Calu3 (cell line): ENCODE results near the gene METTL25. TPM values are rescaled to one million over a fixed set of nuclear protein-coding genes. Genes with fewer than 3 reads are reported as not detected.
A peak's percentile ranks its signal among the peaks of the same experiment; 100 is the strongest.

Source experiments
- BruUV-seq: library from RNA; stranded (reverse); fragments of 400-500 nt; replicated peaks from 2 replicates; lab custom pipeline; 2021; lab: Mats Ljungman, UMichigan
- CTCF ChIA-PET: fragments of 300-600 bp; sonication (Branson Sonifier 250); formaldehyde crosslinking; loops from one replicate; lab custom pipeline; 2022; ENCODE audit warnings: antibody characterized with exemption; lab: Charles Lee
- DNase-seq: peaks from one replicate; pipeline ENCODE4 v3.0.0; 2022
- H3K27ac Mint-ChIP-seq: one replicate; pipeline ENCODE4 v1.8.0; 2022; ENCODE audit warnings: mixed read lengths; ENCODE audit not compliant: unreplicated experiment
- H3K27me3 Mint-ChIP-seq: one replicate; pipeline ENCODE4 v1.8.0; 2022; ENCODE audit warnings: mixed read lengths; ENCODE audit not compliant: unreplicated experiment
- H3K36me3 Mint-ChIP-seq: one replicate; pipeline ENCODE4 v1.8.0; 2022; ENCODE audit warnings: mild to moderate bottlenecking, moderate library complexity, mixed read lengths; ENCODE audit not compliant: insufficient read depth, unreplicated experiment
- H3K4me1 Mint-ChIP-seq: one replicate; pipeline ENCODE4 v1.8.0; 2022; ENCODE audit warnings: mild to moderate bottlenecking, low read depth, mixed read lengths; ENCODE audit not compliant: unreplicated experiment
- H3K4me3 Mint-ChIP-seq: one replicate; pipeline ENCODE4 v1.8.0; 2022; ENCODE audit warnings: mild to moderate bottlenecking, low read depth, moderate library complexity, mixed read lengths; ENCODE audit not compliant: unreplicated experiment
- H3K9me3 Mint-ChIP-seq: one replicate; pipeline ENCODE4 v1.8.0; 2022; ENCODE audit warnings: low read depth, mixed read lengths; ENCODE audit not compliant: unreplicated experiment
- CTCF ChIP-seq: fragments of 200-600 bp; IDR thresholded peaks from one replicate; pipeline ENCODE4 v1.8.0; 2022; ENCODE audit warnings: antibody characterized with exemption; ENCODE audit not compliant: unreplicated experiment
- intact Hi-C: fragments of 100-400 bp; cut with micrococcal nuclease; formaldehyde crosslinking; loops from one replicate; pipeline ENCODE4 v1.10.0; 2022; ENCODE audit not compliant: unreplicated experiment
- total RNA-seq: library from RNA; stranded (reverse); gene quantifications from 2 replicates; pipeline ENCODE4 v1.2.3, GENCODE V29; 2022

Gene METTL25
- total RNA-seq, 1 experiment from 2014 or later: 6.7 TPM

GRCh38 chr12:82522762-82523161 lies 164.4 kb downstream of the METTL25 start:
- no peak overlapping the region for H3K27ac Mint-ChIP-seq
- H3K27me3 Mint-ChIP-seq: no peaks in the 10 kb centered on the region
- no peaks in the 10 kb centered on the region for H3K36me3 Mint-ChIP-seq
- TF ChIP-seq CTCF: no peak
- no peak for DNase-seq
- no peaks in the 10 kb centered on the region for H3K9me3 Mint-ChIP-seq
- H3K4me3 Mint-ChIP-seq: no peak overlapping the region
- intact Hi-C loops: loop anchor here (10.0 kb wide), 3 partner anchors 472 to 1982 kb away; no protein-coding TSS in a partner anchor
- H3K4me1 Mint-ChIP-seq: peaks cover 18% of the 10 kb centered on the region
- no TSS peak for BruUV-seq
- CTCF ChIA-PET: no interaction called here

GRCh38 chr12:82523996-82524395 lies 165.7 kb downstream of the METTL25 start:
- CTCF ChIA-PET: interaction anchor here (0.8 to 2.6 kb wide), 3 partner anchors 127 to 162 kb away, joined by 3 to 9 read pairs (median 4); partner anchors contain the start of gene TMTC2
- Mint-ChIP-seq H3K9me3 (no peaks in the 10 kb centered on the region), H3K27ac (peak overlapping the region; percentile 60), H3K4me1 (peaks cover 18% of the 10 kb centered on the region), H3K4me3 (peak overlapping the region; percentile 33), H3K36me3 (no peaks in the 10 kb centered on the region), H3K27me3 (no peaks in the 10 kb centered on the region)
- intact Hi-C loops: loop anchor here (1.0 to 10.0 kb wide), 4 partner anchors 140 to 1981 kb away; no protein-coding TSS in a partner anchor
- peak; percentile 5 for DNase-seq
- no peak for TF ChIP-seq CTCF
- no TSS peak for BruUV-seq

- Mint-ChIP-seq H3K27ac (peak overlapping the region; percentile 60), H3K9me3 (no peaks in the 10 kb centered on the region), H3K27me3 (no peaks in the 10 kb centered on the region), H3K36me3 (no peaks in the 10 kb centered on the region), H3K4me1 (peaks cover 18% of the 10 kb centered on the region), H3K4me3 (peak overlapping the region; percentile 33)
- no peak for DNase-seq
- CTCF ChIA-PET: interaction anchor here (0.6 to 2.6 kb wide), 4 partner anchors 126 to 164 kb away, joined by 3 to 9 read pairs (median 4); partner anchors contain the start of gene TMTC2
- TF ChIP-seq CTCF: no peak
- intact Hi-C loops: loop anchor here (1.0 to 10.0 kb wide), 4 partner anchors 140 to 1980 kb away; no protein-coding TSS in a partner anchor
- BruUV-seq: no TSS peak
Measured at GRCh38 chr12:82524641-82525040, 166.3 kb downstream of the METTL25 start.

- H3K4me1 Mint-ChIP-seq: peaks cover 18% of the 10 kb centered on the region
- no peak overlapping the region for H3K27ac Mint-ChIP-seq
- H3K4me3 Mint-ChIP-seq: no peak overlapping the region
- no peaks in the 10 kb centered on the region for H3K27me3 Mint-ChIP-seq
- no peaks in the 10 kb centered on the region for H3K36me3 Mint-ChIP-seq
- CTCF ChIA-PET: interaction anchor here (0.6 to 2.6 kb wide), 2 partner anchors 161 to 265 kb away, joined by 3 to 9 read pairs; partner anchors contain the start of gene TMTC2
- intact Hi-C loops: loop anchor here (10.0 kb wide), 3 partner anchors 469 to 1979 kb away; no protein-coding TSS in a partner anchor
- H3K9me3 Mint-ChIP-seq: no peaks in the 10 kb centered on the region
- TF ChIP-seq CTCF: no peak
- BruUV-seq: no TSS peak
- DNase-seq: no peak
Measured at GRCh38 chr12:82525616-82526015, 167.3 kb downstream of the METTL25 start.
